Measurements from ENCODE around the gene CSNK1D. TPM values are rescaled to one million over a fixed set of nuclear protein-coding genes. Genes with fewer than 3 reads are reported as not detected.

The CSNK1D gene
- total and polyA plus RNA-seq, 2 donors (not counting 1 experiment from before 2014, with no cell fraction given) = 196 to 241 TPM

DNA sequence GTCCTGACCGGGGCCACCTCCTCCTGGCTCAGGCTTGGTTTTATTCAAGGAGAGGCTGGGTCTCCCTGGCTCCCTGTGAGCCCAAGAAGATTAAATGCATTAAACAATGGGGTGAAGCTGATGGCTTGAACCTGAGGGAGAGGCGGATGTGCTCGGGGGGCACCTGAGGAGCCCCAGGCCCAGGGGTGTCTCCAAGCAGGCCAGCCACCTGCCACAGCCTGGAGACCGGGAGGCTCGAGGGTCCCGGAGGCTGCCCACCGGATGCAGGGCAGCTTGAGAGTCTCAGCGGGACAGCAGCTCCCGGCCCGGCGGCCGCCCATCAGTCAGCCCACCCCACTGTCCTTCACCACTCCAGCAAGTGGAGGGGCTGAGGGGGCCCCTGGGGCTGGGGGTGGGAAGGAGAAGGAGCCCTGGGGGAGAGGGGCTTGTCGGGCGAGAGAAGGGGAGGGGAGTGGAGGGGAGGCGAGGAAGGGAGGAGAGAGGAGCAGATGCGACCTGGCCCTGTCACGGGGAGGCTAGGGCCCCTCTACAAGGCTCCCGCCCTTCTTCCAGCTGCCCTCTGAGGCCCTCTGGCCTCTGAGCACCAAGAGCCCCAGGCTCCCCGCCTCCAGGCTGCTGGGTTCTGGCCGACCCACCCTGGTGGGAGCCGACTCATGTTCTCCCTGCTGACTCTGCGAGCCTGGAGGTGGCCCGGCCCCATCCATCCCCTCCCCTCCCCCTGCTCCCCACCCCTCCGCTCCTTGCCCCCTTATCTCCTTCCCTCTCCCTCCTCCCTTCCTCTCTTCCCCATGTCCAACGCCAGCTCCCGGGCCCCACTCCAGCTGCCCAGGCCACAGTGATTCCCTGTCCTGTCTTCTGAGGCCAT, 30.7 kb upstream of the CSNK1D start:
- intact Hi-C loops (cut with micrococcal nuclease) = no loop called here
- no peaks in the 10 kb centered on the region for H3K36me3 ChIP-seq (replicated peaks in 1 of 2; ENCODE audit: control extremely low read depth in 1 of 2, control insufficient read depth in 1 of 2, extremely low read depth in 1 of 2, insufficient read depth in 2 of 2, low read length in 1 of 2)
- Mint-ChIP-seq H3K4me3 (no peak overlapping the region), H3K9me3 (ENCODE audit: insufficient read depth) (no peaks in the 10 kb centered on the region), H3K27me3 (peaks cover 3% of the 10 kb centered on the region), H3K27ac (no peak overlapping the region), H3K4me1 (peaks cover 31% of the 10 kb centered on the region)
- no peak overlapping the region for H3K27ac ChIP-seq (ENCODE audit: low read length in 2 of 2)
- no peak overlapping the region for H3K9ac ChIP-seq (ENCODE audit: low read length)
- no peak overlapping the region for H2AFZ ChIP-seq (ENCODE audit: insufficient read depth, low read depth, low read length, poor library complexity, severe bottlenecking)
- H3K9me3 ChIP-seq (ENCODE audit: control extremely low read depth in 1 of 3, control insufficient read depth in 2 of 3, insufficient read depth in 1 of 3, low read length in 2 of 3) = no peaks in the 10 kb centered on the region
- H4K20me1 ChIP-seq (ENCODE audit: control insufficient read depth, insufficient read depth, low read length, poor library complexity, severe bottlenecking) = no peaks in the 10 kb centered on the region
- H3K4me2 ChIP-seq (replicated peaks; ENCODE audit: low read depth, low read length, poor library complexity, severe bottlenecking) = no peak overlapping the region
- 94% methylated on average over 15 of the region's 26 CpGs for WGBS (ENCODE audit: insufficient coverage)
- ATAC-seq (ENCODE audit: low read depth) = no peak
- TF ChIP-seq EZH2 (IDR thresholded peaks at IDR 0.05; ENCODE audit: borderline replicate concordance, insufficient read depth, low read depth, low read length, poor library complexity, severe bottlenecking) = no peak
- TF ChIP-seq, protein P1, sequence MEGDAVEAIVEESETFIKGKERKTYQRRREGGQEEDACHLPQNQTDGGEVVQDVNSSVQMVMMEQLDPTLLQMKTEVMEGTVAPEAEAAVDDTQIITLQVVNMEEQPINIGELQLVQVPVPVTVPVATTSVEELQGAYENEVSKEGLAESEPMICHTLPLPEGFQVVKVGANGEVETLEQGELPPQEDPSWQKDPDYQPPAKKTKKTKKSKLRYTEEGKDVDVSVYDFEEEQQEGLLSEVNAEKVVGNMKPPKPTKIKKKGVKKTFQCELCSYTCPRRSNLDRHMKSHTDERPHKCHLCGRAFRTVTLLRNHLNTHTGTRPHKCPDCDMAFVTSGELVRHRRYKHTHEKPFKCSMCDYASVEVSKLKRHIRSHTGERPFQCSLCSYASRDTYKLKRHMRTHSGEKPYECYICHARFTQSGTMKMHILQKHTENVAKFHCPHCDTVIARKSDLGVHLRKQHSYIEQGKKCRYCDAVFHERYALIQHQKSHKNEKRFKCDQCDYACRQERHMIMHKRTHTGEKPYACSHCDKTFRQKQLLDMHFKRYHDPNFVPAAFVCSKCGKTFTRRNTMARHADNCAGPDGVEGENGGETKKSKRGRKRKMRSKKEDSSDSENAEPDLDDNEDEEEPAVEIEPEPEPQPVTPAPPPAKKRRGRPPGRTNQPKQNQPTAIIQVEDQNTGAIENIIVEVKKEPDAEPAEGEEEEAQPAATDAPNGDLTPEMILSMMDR (IDR thresholded peaks at IDR 0.05) = no peak
- CTCF ChIA-PET = interaction anchor here (0.9 to 6.4 kb wide), 7 partner anchors 10 to 98 kb away, joined by 3 to 68 read pairs (median 4); no protein-coding TSS in a partner anchor
- no peak for DNase-seq
- no peaks in the 10 kb centered on the region for H3K79me2 ChIP-seq (ENCODE audit: control insufficient read depth, insufficient read depth, low read length)
- peaks cover 33 to 46% of the 10 kb centered on the region in 2 donors for H3K4me1 ChIP-seq (ENCODE audit: control insufficient read depth in 2 of 2, insufficient read depth in 2 of 2, low read length in 2 of 2)
- no peaks in the 10 kb centered on the region for H3K27me3 ChIP-seq (replicated peaks in 1 of 4; ENCODE audit: control extremely low read depth in 1 of 4, control insufficient read depth in 3 of 4, insufficient read depth in 4 of 4, low read length in 3 of 4)
- no peak overlapping the region for H3K4me3 ChIP-seq (ENCODE audit: control extremely low read depth in 1 of 5, extremely low read depth in 1 of 5, insufficient read depth in 1 of 5, low read depth in 2 of 5, low read length in 4 of 5)
- POLR2A ChIA-PET = no interaction called here

Measured in B cell (primary cell).